ENCODE results near the gene TMEM273.

The TMEM273 gene

GRCh38 chr10:49173853-49174252, 14.3 kb downstream of the TMEM273 start:
- Histone ChIP-seq H3K36me3 (no peaks in the 10 kb centered on the region), H3K27ac (no peak overlapping the region), H3K4me3 (ENCODE audit: low read depth, low read length) (no peak overlapping the region), H3K9me3 (ENCODE audit: severe bottlenecking) (no peaks in the 10 kb centered on the region), H3K27me3 (ENCODE audit: insufficient read depth, low read depth, severe bottlenecking) (peaks cover 12% of the 10 kb centered on the region)
- DNase-seq: no peak
- TF ChIP-seq, protein P1, sequence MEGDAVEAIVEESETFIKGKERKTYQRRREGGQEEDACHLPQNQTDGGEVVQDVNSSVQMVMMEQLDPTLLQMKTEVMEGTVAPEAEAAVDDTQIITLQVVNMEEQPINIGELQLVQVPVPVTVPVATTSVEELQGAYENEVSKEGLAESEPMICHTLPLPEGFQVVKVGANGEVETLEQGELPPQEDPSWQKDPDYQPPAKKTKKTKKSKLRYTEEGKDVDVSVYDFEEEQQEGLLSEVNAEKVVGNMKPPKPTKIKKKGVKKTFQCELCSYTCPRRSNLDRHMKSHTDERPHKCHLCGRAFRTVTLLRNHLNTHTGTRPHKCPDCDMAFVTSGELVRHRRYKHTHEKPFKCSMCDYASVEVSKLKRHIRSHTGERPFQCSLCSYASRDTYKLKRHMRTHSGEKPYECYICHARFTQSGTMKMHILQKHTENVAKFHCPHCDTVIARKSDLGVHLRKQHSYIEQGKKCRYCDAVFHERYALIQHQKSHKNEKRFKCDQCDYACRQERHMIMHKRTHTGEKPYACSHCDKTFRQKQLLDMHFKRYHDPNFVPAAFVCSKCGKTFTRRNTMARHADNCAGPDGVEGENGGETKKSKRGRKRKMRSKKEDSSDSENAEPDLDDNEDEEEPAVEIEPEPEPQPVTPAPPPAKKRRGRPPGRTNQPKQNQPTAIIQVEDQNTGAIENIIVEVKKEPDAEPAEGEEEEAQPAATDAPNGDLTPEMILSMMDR (IDR thresholded peaks at IDR 0.05; ENCODE audit: low read depth, low read length): no peak

- no peak for DNase-seq
- no peak overlapping the region for H3K4me3 ChIP-seq (ENCODE audit: low read depth, low read length)
- H3K27ac ChIP-seq: no peak overlapping the region
- H3K9me3 ChIP-seq (ENCODE audit: severe bottlenecking): no peaks in the 10 kb centered on the region
- TF ChIP-seq, protein P1 (IDR thresholded peaks at IDR 0.05; ENCODE audit: low read depth, low read length): no peak
- H3K36me3 ChIP-seq: no peaks in the 10 kb centered on the region
- H3K27me3 ChIP-seq (ENCODE audit: insufficient read depth, low read depth, severe bottlenecking): peaks cover 12% of the 10 kb centered on the region
Measured at GRCh38 chr10:49173201-49173772, 14.9 kb downstream of the TMEM273 start.

DNA sequence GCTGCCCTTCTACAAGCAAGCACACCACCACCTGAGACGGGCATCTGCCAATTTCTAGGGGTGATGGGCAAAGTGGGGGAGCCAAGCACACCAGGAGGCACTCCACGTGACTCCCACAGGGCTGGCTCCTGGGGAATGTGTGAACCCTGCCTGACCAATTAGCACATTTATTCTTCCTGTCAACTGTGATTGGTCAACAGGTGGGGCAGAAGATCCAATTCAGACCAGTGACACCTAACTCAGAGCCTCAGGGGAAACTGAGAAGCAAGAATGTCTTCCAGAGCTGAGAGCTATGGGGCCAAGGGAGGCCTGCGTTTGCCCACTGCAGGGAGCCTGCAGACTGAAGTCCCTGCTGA, 15.4 kb downstream of the TMEM273 start:
- TF ChIP-seq, protein P1 (IDR thresholded peaks at IDR 0.05; ENCODE audit: low read depth, low read length): no peak
- H3K36me3 ChIP-seq: no peaks in the 10 kb centered on the region
- peaks cover 15% of the 10 kb centered on the region for H3K27me3 ChIP-seq (ENCODE audit: insufficient read depth, low read depth, severe bottlenecking)
- H3K4me3 ChIP-seq (ENCODE audit: low read depth, low read length): no peak overlapping the region
- DNase-seq: no peak
- no peak overlapping the region for H3K27ac ChIP-seq
- no peaks in the 10 kb centered on the region for H3K9me3 ChIP-seq (ENCODE audit: severe bottlenecking)

DNA sequence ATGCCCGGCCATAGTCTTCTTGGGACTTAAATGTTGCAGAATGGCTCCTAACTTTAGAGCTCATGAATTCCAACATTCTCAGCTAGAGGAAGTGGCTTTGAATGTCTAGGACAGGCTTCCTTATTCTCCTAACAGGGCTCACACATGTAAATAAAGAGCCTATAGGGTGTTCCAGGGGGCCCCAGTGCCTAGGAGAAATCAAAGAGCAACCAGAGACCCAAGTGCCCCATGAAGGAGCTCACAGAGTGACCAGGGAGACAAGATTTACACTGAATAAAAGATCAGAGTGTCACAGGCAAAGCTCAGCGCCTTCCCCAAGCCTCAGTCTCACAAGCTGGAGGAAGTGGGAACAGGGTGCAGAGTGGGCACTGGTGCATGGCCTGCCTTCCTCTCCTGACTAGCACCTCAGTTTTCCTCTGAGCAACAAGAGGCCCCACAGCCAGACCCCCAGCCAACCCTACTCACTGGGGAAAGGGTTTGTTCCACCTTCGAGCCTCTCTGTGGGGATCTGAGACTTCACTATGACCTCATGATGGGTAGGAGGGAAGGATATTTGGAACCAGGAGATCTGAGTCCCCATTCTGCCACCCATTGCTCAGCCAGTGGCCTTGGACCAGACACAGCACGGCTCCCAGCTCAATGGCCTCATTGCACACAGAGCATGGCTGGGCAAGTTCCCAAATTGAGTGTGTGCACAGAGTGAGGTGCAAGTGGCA, 16.0 kb downstream of the TMEM273 start:
- H3K4me3 ChIP-seq (ENCODE audit: low read depth, low read length): no peak overlapping the region
- no peak for DNase-seq
- peaks cover 15% of the 10 kb centered on the region for H3K27me3 ChIP-seq (ENCODE audit: insufficient read depth, low read depth, severe bottlenecking)
- no peaks in the 10 kb centered on the region for H3K36me3 ChIP-seq
- H3K27ac ChIP-seq: no peak overlapping the region
- no peaks in the 10 kb centered on the region for H3K9me3 ChIP-seq (ENCODE audit: severe bottlenecking)
- TF ChIP-seq, protein P1 (IDR thresholded peaks at IDR 0.05; ENCODE audit: low read depth, low read length): no peak

DNA sequence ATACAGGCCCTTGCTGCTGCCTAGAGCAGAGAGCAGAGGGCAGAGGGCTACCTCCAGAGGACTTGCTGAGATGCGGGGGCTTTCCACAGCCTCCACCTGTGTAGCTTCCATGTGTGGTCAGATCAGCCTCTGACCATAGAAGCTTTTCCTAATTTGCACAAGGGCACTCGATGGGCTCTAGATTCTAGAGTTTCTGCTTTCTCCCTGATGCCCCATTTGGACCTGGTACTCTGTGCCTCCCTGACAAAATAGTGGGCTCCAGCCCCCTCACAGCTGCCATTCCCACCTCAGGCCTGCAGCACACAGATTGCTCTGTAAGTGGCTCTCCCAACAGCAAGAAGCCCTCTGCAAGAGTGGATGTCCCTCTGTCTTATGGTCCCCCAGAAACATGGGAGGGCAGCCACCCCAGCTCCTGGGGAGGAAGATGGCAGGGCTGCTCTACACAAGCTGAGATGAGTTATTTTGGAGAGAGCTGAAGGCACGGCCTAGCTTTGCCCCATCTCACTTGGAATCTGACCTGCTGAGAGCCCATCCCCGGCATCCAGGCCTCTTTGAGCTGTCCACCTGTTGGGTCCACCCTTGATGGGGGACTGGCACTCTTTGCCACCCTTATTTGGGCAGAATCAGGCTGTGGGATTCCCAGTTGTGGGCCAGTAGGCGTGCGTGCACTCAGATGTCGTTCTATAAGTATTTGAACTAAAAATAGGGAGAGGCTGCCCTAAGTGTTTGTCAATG, 16.7 kb downstream of the TMEM273 start:
- Histone ChIP-seq H3K27ac (no peak overlapping the region), H3K36me3 (no peaks in the 10 kb centered on the region), H3K9me3 (ENCODE audit: severe bottlenecking) (no peaks in the 10 kb centered on the region), H3K4me3 (ENCODE audit: low read depth, low read length) (no peak overlapping the region), H3K27me3 (ENCODE audit: insufficient read depth, low read depth, severe bottlenecking) (peaks cover 15% of the 10 kb centered on the region)
- TF ChIP-seq, protein P1 (IDR thresholded peaks at IDR 0.05; ENCODE audit: low read depth, low read length): no peak
- DNase-seq: no peak

Measured in WERI-Rb-1 (cell line).